IPS-18c (cell line): ENCODE data around the gene KSR2.

Experiments
- H3K4me3 ChIP-seq: 2 replicates; pipeline ENCODE4 v1.7.0; 2013; ENCODE audit warnings: low read depth, mild to moderate bottlenecking, low read length, moderate library complexity; ENCODE audit not compliant: insufficient read depth
- H3K9me3 ChIP-seq: one replicate; pipeline ENCODE4 v1.6.1; 2013; ENCODE audit warnings: mild to moderate bottlenecking, low read length, moderate library complexity; ENCODE audit not compliant: control insufficient read depth, insufficient read depth

Gene KSR2

GRCh38 chr12:117603316-117604113 lies 365.3 kb downstream of the KSR2 start:
- Histone ChIP-seq H3K4me3 (no peak overlapping the region), H3K9me3 (no peaks in the 10 kb centered on the region)

GRCh38 chr12:117599849-117600248 lies 368.9 kb downstream of the KSR2 start:
- Histone ChIP-seq H3K9me3 (no peaks in the 10 kb centered on the region), H3K4me3 (no peak overlapping the region)

GRCh38 chr12:117596968-117597367 lies 371.8 kb downstream of the KSR2 start:
- Histone ChIP-seq H3K9me3 (no peaks in the 10 kb centered on the region), H3K4me3 (no peak overlapping the region)

- Histone ChIP-seq H3K4me3 (no peak overlapping the region), H3K9me3 (no peaks in the 10 kb centered on the region)
These were observed 373.0 kb downstream of the KSR2 start for GRCh38 chr12:117595751-117596150.

GRCh38 chr12:117594481-117594880 lies 374.3 kb downstream of the KSR2 start:
- no peaks in the 10 kb centered on the region for H3K9me3 ChIP-seq
- H3K4me3 ChIP-seq = no peak overlapping the region

- no peak overlapping the region for H3K4me3 ChIP-seq
- no peaks in the 10 kb centered on the region for H3K9me3 ChIP-seq
These were observed 374.9 kb downstream of the KSR2 start for GRCh38 chr12:117593815-117594400.

GRCh38 chr12:117592588-117593305 lies 376.0 kb downstream of the KSR2 start:
- H3K9me3 ChIP-seq = no peaks in the 10 kb centered on the region
- no peak overlapping the region for H3K4me3 ChIP-seq

- Histone ChIP-seq H3K4me3 (no peak overlapping the region), H3K9me3 (no peaks in the 10 kb centered on the region)
These were observed 377.8 kb downstream of the KSR2 start for GRCh38 chr12:117590999-117591398.

GRCh38 chr12:117590386-117590785 lies 378.4 kb downstream of the KSR2 start:
- no peak overlapping the region for H3K4me3 ChIP-seq

GRCh38 chr12:117589021-117589420 lies 379.8 kb downstream of the KSR2 start:
- Histone ChIP-seq H3K9me3 (no peaks in the 10 kb centered on the region), H3K4me3 (no peak overlapping the region)

More at GRCh38 chr12:117590386-117590785, 378.4 kb downstream of the KSR2 start:
- no peaks in the 10 kb centered on the region for H3K9me3 ChIP-seq

GRCh38 chr12:117587631-117588287 lies 381.0 kb downstream of the KSR2 start:
- no peak overlapping the region for H3K4me3 ChIP-seq
- no peaks in the 10 kb centered on the region for H3K9me3 ChIP-seq

GRCh38 chr12:117583677-117584225 lies 385.0 kb downstream of the KSR2 start:
- no peak overlapping the region for H3K4me3 ChIP-seq

GRCh38 chr12:117583092-117583491 lies 385.7 kb downstream of the KSR2 start:
- Histone ChIP-seq H3K9me3 (no peaks in the 10 kb centered on the region), H3K4me3 (no peak overlapping the region)

More at GRCh38 chr12:117583677-117584225, 385.0 kb downstream of the KSR2 start:
- H3K9me3 ChIP-seq = no peaks in the 10 kb centered on the region

GRCh38 chr12:117582135-117582784 lies 386.5 kb downstream of the KSR2 start:
- no peaks in the 10 kb centered on the region for H3K9me3 ChIP-seq
- H3K4me3 ChIP-seq = no peak overlapping the region

- Histone ChIP-seq H3K9me3 (no peaks in the 10 kb centered on the region), H3K4me3 (no peak overlapping the region)
These were observed 388.1 kb downstream of the KSR2 start for GRCh38 chr12:117580718-117581062.

GRCh38 chr12:117580015-117580717 lies 388.6 kb downstream of the KSR2 start:
- no peak overlapping the region for H3K4me3 ChIP-seq
- no peaks in the 10 kb centered on the region for H3K9me3 ChIP-seq
